ENCODE data around the gene TES.

The TES gene

DNA sequence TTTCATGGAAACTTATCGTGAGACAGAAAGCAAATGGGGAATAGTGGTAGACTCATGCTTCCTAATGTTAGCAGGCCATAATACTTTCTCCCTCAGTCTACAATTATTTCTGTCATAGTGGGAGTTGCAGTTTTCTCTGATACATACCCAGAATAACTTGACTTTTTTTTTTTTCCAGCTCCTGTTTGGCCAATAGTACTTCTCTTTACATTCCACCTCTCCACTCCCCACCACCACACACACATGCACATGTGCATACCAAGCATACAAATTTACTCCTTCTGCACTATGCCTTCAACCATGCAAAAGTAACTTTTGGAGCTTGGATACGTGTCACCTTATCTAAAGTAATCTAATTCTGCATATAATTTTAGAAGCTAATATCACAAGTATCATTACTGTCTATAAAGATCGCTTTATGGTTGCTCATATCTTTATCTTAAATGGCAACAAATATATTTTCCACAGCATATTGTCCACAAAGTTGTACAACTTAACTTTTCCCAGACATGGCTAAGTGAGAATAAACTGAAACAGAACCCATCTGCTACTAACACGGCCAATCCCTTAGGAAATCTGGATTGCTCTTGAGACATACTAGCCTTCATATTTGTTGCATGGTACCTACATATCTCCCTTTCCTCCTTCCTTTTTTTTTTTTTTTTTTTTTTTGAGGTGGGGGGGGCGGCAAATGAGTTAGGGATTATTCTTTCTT, 49.0 kb downstream of the TES start:
- Histone ChIP-seq H3K27ac (no peak overlapping the region), H4K20me1 (no peaks in the 10 kb centered on the region), H3K27me3 (no peaks in the 10 kb centered on the region), H3K36me3 (no peaks in the 10 kb centered on the region), H3K4me3 (no peak overlapping the region), H3K9me3 (replicated peaks in 1 of 11) (no peaks in the 10 kb centered on the region), H3K9ac (no peak overlapping the region), H3K4me2 (no peak overlapping the region), H3K4me1 (no peaks in the 10 kb centered on the region)
- no peak for TF ChIP-seq Cebpa-rat (IDR thresholded peaks at IDR 0.05)

DNA sequence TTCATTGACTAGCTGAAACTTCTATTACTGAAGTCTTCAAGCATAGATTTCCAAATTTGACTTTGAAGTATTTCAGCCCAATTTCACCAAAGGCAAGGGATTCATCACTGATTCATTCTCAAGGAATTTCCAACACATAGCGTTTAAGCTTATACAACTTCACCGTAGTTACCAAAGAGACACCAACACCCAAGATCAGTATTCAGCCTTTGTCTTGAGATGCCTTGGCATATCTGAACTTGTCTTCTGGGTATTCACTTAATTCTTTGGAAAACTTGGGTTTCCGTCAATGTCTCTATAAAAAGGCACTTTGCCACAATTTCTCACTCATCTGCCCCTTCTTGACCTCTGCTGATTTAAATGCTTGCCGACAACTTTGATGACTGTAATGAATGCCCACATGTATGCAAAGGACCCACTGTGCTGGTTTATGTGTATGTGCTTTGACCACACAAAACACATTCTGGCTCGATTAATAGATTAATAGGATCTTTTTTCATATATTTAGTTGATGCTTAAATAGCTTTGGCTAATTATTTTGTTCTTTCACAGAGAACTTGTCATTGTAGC, 49.6 kb downstream of the TES start:
- H3K9me3 ChIP-seq (replicated peaks in 1 of 11), result no peaks in the 10 kb centered on the region
- H3K4me3 ChIP-seq, result no peak overlapping the region

DNA sequence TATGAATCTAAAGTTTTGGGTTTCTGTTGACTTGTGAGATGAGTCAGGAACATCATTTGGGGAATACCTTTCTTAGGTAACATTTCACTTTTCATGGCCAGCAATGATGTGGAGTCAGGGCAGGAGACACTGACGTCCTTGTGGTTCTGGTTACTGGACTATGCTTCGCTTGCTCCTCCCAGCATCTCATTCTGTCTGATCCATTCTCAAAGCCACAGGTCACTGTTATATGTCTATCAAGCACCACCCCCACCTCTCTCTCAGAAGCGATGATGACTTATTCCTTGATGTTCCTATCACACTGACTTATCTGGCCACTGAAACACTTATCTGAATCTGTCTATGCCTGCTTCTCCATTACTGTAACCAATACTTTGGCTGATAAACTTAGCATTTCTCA, 51.6 kb downstream of the TES start:
- Histone ChIP-seq H3K4me3 (no peak overlapping the region), H3K27ac (no peak overlapping the region), H3K4me1 (no peaks in the 10 kb centered on the region), H3K9me3 (replicated peaks in 1 of 11) (no peaks in the 10 kb centered on the region), H3K36me3 (no peaks in the 10 kb centered on the region), H4K20me1 (no peaks in the 10 kb centered on the region), H3K9ac (no peak overlapping the region), H3K27me3 (no peaks in the 10 kb centered on the region), H3K4me2 (no peak overlapping the region)
- no peak for TF ChIP-seq Cebpa-rat (IDR thresholded peaks at IDR 0.05)

More for the DNA sequence above, 49.6 kb downstream of the TES start:
- Histone ChIP-seq H3K27me3 (no peaks in the 10 kb centered on the region), H3K9ac (no peak overlapping the region), H3K36me3 (no peaks in the 10 kb centered on the region), H3K4me1 (no peaks in the 10 kb centered on the region), H4K20me1 (no peaks in the 10 kb centered on the region), H3K4me2 (no peak overlapping the region), H3K27ac (no peak overlapping the region)
- TF ChIP-seq Cebpa-rat (IDR thresholded peaks at IDR 0.05), result no peak

DNA sequence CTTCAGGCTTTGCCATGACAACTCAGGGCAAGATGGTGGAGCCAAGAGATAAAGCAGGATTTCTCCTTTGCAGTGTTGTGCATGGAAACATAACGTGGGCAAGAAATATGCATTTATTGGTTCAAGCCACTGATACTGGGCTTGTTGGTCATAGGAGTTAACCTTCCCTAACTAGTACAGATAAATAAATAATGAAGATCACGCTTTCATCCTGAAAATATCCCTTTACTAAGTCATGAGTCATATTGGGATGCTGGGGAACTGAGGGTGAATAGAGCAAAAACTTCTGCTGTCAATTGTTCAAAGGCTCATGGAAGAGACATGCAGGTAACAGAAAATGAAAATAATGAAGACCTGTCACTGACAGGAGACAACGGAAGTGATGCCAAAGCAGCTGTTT, 55.5 kb downstream of the TES start:
- Histone ChIP-seq H3K9ac (no peak overlapping the region), H3K4me3 (no peak overlapping the region), H3K27ac (no peak overlapping the region), H3K4me2 (no peak overlapping the region), H3K27me3 (no peaks in the 10 kb centered on the region), H4K20me1 (no peaks in the 10 kb centered on the region; a peak in 1 of 22 replicates), H3K4me1 (no peaks in the 10 kb centered on the region), H3K36me3 (no peaks in the 10 kb centered on the region), H3K9me3 (replicated peaks in 1 of 11) (no peaks in the 10 kb centered on the region)
- no peak for TF ChIP-seq Cebpa-rat (IDR thresholded peaks at IDR 0.05)

DNA sequence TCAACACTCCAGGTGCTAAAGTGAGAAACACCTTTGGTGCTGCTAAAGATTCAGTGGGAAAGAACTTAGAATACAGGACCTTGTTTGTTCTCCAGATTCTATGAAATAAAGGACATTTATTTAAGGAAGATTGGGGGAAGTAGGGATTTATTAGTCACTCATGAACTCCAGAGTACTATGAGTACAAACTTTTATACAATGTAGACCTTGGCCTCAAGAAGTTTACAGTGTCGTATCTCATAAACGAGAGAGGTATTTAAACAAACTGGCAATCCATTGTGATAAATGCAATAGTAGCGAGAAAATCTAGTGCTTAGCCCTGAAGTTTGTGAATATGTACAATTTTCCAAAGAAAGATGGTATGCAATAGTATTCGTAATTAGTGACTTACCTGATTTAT, 59.1 kb downstream of the TES start:
- Histone ChIP-seq H3K4me3 (no peak overlapping the region), H3K27me3 (no peaks in the 10 kb centered on the region), H3K36me3 (no peaks in the 10 kb centered on the region), H4K20me1 (no peaks in the 10 kb centered on the region; a peak in 1 of 22 replicates), H3K4me1 (no peaks in the 10 kb centered on the region), H3K9ac (no peak overlapping the region), H3K9me3 (replicated peaks in 1 of 11) (no peaks in the 10 kb centered on the region), H3K4me2 (no peak overlapping the region), H3K27ac (no peak overlapping the region)
- no peak for TF ChIP-seq Cebpa-rat (IDR thresholded peaks at IDR 0.05)

DNA sequence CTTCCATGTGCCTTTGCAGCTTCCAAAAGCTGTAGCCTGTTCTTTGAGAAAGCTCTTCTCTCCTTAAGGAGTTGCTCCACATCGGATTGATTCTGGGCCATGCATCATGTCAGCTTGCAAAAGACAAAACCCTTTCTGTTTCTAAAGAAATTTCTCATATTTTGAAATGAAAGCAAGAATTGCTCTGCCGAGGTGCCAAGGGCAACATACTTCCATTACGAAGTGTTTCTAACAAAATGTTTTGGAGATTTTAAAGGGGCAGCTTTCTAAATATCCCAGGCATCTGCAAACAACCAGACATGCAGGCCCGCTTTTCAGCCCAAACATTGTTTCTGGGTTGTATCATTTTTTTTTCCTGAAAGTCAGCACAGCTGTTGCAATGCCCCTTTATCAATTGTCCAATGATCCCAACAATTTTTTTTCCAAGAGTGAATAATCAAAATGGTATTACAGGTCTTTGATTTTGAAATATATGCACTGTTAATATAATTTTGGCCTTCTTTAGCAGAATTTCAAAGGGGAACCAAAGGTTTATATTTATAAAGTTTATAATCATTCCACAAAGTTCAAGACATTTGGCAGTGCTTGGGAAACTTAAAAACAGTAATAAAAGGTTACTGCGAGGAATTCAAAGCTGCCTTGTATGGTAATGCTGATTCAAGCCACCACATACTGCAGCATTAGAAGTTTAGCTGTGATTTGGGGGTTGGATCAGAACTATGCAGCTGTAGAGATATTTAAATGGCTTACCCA, 61.0 kb downstream of the TES start:
- Histone ChIP-seq H3K27me3 (no peaks in the 10 kb centered on the region), H3K4me2 (no peak overlapping the region), H3K9ac (no peak overlapping the region), H3K36me3 (no peaks in the 10 kb centered on the region), H4K20me1 (no peaks in the 10 kb centered on the region; a peak in 1 of 22 replicates), H3K27ac (no peak overlapping the region), H3K4me1 (no peaks in the 10 kb centered on the region; a peak in 1 of 20 replicates), H3K4me3 (no peak overlapping the region), H3K9me3 (replicated peaks in 1 of 11) (no peaks in the 10 kb centered on the region)
- no peak for TF ChIP-seq Cebpa-rat (IDR thresholded peaks at IDR 0.05)

DNA sequence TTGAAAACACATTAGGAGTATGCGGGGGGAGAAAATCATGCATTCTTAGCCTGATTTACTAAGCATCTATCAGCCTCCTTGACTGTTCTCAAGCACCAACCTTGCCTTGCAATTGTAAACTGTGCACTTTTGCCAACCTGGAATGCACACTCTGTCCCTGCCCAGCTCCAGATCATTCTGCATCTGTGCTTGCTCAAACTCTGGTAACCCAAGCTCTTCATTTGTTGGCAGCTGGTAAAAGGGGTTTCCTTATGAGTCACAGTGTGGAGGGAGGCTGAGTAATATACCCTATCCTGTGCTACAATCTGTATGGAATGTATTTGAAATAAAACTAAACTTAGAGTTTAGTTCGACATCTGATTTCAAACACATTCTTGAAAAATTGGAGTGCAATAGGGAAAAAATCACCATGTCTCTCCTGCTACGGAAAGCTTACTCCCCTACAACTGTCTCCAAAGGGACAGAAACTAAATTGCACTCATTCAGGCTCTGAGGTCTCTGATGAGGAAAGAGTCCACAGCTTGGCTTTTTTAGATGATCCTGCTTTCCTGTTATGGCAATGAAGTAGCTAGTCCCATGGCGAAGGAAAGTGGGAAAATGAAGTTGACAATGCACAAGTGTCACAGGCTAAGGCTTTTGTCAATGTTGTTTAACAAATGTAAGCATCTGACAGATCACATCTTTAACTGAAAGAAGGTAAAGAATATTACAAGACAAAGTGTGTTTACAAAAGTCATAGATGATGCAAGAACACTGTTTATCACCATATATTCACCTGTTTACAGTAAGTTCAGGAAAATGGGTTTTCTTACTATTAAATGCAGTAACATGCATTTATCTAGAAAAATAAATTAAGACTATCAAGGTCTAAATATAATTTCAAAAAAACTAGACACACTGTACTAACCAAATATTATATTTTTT, 61.9 kb downstream of the TES start:
- no peak for TF ChIP-seq Cebpa-rat (IDR thresholded peaks at IDR 0.05)
- no peak overlapping the region for H3K4me2 ChIP-seq
- no peak overlapping the region for H3K4me3 ChIP-seq

DNA sequence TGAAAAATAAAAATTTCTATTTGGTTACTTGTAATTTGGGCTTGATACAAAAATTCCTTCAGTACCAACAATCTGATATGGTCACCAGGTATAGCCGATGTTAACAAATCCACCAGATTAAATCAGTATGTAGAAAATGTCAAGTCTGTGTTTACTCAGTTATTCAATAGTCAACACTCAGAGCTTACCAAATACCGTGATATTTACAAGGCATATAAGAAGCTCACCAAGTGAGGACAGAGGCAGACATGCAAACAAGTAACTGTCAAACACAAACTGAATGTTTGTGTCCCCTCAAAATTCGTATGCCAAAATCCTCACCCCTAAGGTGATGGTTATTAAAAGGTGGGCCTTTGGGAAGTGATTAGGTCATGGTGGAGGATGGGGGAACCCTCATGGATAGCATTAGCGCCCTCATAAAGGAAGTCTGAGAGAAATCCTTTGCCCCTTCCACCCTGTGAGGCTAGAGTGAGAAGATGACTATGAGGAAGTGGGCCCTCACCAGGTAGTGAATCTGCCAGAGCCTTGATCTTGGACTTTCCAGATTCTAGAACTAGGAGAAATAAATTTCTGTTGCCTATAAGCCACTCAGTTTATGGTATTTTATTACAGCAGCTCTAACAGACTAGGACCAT, 63.1 kb downstream of the TES start:
- TF ChIP-seq Cebpa-rat (IDR thresholded peaks at IDR 0.05), result no peak
- H3K4me2 ChIP-seq, result no peak overlapping the region

More for the DNA sequence above, 61.9 kb downstream of the TES start:
- H4K20me1 ChIP-seq, result no peaks in the 10 kb centered on the region; a peak in 1 of 22 replicates
- H3K36me3 ChIP-seq, result no peaks in the 10 kb centered on the region
- H3K4me1 ChIP-seq, result peaks cover 0 to 8% (median 5%) of the 10 kb centered on the region in 10 experiments; a peak in 11 of 20 replicates
- no peaks in the 10 kb centered on the region for H3K27me3 ChIP-seq
- H3K9me3 ChIP-seq (replicated peaks in 1 of 11), result no peaks in the 10 kb centered on the region
- H3K27ac ChIP-seq, result no peak overlapping the region
- no peak overlapping the region for H3K9ac ChIP-seq

More for the DNA sequence above, 63.1 kb downstream of the TES start:
- Histone ChIP-seq H4K20me1 (no peaks in the 10 kb centered on the region; a peak in 1 of 22 replicates), H3K4me3 (no peak overlapping the region), H3K4me1 (peaks cover 0 to 16% (median 9%) of the 10 kb centered on the region in 10 experiments; a peak in 11 of 20 replicates), H3K9me3 (replicated peaks in 1 of 11) (no peaks in the 10 kb centered on the region), H3K27me3 (no peaks in the 10 kb centered on the region), H3K9ac (no peak overlapping the region), H3K27ac (no peak overlapping the region), H3K36me3 (no peaks in the 10 kb centered on the region)

Data from BLaER1 treated with 17β-estradiol and CSF1 and Interleukin-3, amounts not matched to agents 10 nM and 100 nM (cell line).